Measurements from ENCODE around the gene FUNDC1.
"Not testable (repeated sequence)": the region's sequence is repeated elsewhere in the genome, so short reads cannot be mapped to it uniquely, and the experiment has no call there.

Gene FUNDC1

GRCh38 chrX:44542567-44543325 lies at the start of gene FUNDC1:
TSS of gene FUNDC1 (minus strand) at chrX:44542859. CDS start at chrX:44542832, 27 bp downstream.
- DNase-seq: peak; percentile 94

GRCh38 chrX:44585866-44586265 lies 43.2 kb upstream of the FUNDC1 start:
- DNase-seq: no peak

GRCh38 chrX:44580466-44580865 lies 37.8 kb upstream of the FUNDC1 start:
- DNase-seq: no peak

GRCh38 chrX:44572340-44572938 lies 29.8 kb upstream of the FUNDC1 start:
- no peak for DNase-seq

DNA sequence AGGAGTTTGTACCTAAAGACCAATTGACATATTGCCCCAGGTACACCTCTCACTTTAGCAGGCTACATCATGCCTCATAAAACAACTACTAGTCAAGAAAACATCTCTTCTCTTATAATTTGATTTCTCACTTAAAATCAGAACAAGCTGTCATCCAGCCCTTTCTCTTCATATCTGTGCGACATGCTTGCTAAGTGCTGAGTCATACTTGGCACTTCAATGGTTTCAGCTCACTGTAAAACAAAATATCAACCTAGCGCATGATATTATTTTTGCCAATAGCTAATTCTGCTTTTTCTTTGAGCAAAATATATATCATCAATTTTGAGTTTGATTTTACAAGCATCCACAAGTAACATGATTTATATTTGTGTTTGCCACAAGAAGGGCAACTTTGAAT lies 27.9 kb upstream of the FUNDC1 start:
- no peak for DNase-seq

GRCh38 chrX:44569122-44569521 lies 26.5 kb upstream of the FUNDC1 start:
- DNase-seq: no peak

- no peak for DNase-seq
Observed at GRCh38 chrX:44568196-44568595, 25.5 kb upstream of the FUNDC1 start.

DNA sequence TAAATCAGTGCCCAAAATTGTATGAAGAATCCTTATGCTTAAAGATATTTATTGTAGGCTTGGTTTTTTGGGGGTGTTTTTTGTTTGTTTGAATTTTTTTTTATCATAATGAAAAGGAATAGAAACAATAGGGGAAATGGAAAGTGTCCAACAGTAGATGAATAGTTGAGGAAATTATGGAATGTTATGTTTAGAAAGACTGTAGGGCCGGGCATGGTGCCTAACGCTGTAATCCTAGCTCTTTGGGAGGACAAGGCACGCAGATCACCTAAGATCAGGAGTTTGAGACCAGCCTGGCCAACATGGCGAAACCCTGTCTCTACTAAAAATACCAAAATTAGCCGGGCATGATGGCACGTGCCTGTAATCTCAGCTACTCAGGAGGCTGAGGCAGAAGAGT lies 19.2 kb upstream of the FUNDC1 start:
- DNase-seq: not testable (repeated sequence)

GRCh38 chrX:44550563-44550962 lies 7.9 kb upstream of the FUNDC1 start:
- no peak for DNase-seq

DNA sequence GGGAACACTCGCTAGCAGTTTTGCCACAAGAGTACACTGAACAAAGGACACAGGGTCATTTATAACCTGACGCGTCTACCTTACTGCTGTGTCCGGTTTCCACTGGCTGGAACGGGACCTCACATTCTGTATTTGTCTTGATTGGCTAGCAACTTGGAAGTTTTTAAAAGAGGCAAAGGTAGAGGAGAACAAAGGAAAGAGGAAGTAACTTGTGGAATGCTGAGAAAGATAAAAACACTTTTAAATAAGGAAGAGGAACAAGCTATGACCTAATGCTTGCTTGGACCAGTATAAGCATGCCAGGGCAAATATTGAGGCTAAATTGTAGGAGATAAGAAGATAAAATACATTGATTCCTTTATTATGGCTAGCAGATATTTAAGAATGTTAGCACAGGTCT lies 2.8 kb upstream of the FUNDC1 start:
- DNase-seq: not testable (repeated sequence)

DNA sequence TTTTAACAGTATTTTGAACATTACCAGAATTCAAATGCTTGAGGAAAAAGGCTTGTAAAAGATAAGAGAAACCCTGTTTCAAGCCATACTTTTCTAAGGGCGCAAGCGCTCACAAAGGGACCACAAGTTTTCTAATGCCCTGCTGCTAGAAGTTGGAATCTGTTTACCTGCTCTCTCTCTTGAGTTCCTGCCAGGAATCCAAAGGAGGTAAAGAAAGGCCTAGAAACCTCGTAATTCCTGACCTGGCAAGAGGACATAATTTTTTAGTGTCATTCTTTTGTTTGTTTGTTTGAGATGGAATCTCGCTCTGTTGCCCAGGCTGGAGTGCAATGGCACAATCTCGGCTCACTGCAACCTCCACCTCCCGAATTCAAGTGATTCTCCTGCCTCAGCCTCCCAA lies 1.4 kb upstream of the FUNDC1 start:
- DNase-seq: no peak

GRCh38 chrX:44536198-44536597 lies 6.5 kb downstream of the FUNDC1 start:
- DNase-seq: no peak

- DNase-seq: no peak
Observed at GRCh38 chrX:44529310-44529709, 13.3 kb downstream of the FUNDC1 start.

- DNase-seq: no peak
Observed at GRCh38 chrX:44514272-44514671, 28.4 kb downstream of the FUNDC1 start.

DNA sequence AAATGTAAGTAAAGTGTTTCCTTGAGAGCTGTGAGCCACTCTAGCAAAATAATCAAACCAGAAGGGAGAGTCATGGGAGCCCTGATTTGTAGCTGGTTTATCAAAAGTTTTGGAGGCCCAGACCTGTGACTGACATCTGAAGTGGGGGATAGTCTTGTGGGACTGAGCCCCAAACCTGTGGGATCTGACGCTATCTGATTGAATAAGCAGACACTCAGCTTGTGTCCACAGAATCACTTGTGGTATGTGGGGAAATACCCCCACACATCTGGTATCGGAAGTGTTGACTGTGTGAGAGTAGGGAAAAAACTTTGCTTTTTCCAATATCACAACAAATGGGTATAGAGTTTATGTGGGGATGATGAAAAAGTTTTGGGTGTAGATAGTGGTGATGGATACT lies 35.4 kb downstream of the FUNDC1 start:
- DNase-seq: no peak

DNA sequence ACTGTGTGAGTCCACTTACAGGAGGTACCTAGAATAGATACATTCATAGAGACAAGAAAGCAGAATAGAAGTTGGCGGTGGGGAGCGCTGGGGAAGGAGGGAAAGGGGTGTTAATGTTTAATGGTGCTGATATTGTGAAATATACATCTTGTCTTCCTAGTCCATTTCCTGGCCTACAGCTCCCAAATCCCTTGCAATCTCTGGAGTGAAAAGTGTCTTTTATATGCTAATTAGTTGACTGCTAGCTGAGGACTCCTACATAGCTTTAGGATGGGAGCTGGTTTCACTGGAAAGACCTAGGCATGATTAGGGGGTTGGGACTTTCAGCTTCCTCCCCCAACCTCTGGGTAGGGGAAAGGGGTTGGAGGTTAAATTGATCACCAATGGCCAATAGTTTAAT lies 36.0 kb downstream of the FUNDC1 start:
- no peak for DNase-seq

GRCh38 chrX:44503560-44503959 lies 39.1 kb downstream of the FUNDC1 start:
- DNase-seq: no peak

DNA sequence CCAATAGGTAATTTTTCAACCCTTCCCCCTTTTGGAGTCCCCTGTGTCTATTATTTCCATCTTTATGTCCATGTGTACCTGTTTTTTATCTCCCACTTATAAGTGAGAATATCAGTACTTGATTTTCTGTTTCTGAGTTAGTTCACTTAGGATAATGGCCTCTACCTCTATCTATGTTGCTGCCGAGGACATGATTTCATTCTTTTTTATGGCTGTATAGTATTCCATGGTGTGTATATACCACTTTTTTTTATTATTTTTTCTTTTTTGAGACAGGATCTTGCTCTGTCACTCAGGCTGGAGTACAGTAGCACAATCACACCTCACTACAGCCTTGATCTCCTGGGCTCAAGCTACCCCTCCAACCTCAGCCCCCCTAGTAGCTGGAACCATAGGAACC lies 47.6 kb downstream of the FUNDC1 start:
- DNase-seq: no peak

GRCh38 chrX:44494357-44494756 lies 48.3 kb downstream of the FUNDC1 start:
- DNase-seq: no peak

GRCh38 chrX:44489515-44489914 lies 53.1 kb downstream of the FUNDC1 start:
- DNase-seq: no peak

DNA sequence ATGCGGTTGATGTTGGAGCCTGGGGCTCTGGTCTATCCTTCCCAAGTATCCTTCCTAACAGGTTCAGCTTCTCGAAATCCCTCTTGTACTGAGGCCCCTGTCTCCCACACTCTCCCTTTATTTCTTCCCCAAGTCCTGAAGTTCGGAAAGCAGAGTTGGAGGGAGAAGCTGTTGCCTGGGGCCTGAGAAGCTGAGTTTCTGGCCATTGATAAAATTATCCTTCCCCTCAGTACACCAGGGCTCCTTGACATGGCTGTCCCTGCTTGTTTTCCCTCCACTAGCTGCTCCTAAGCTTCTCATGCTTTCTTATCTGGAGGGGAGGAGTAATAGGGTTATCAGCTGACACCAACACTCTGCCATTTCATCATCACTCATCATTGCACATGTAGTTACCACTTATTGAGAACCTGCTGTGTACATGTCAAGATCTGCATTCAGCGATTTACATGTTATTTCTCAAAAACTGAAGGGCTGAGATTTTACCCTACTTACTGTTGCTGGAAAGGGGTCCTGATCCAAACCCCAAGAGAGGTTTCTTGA lies 58.0 kb downstream of the FUNDC1 start:
- no peak for DNase-seq

GRCh38 chrX:44483965-44484606 lies 58.6 kb downstream of the FUNDC1 start:
- no peak for DNase-seq

GRCh38 chrX:44482575-44482974 lies 60.1 kb downstream of the FUNDC1 start:
- DNase-seq: no peak

- DNase-seq: no peak
Observed at GRCh38 chrX:44480591-44480990, 62.1 kb downstream of the FUNDC1 start.

Data from activated CD8-positive, alpha-beta memory T cell treated with anti-CD3 and anti-CD28 coated beads, Interleukin-2, amount 50 U/mL, for 4 hours (primary cell).